ENCODE results near the gene HSD17B12. TPM values are rescaled to one million over a fixed set of nuclear protein-coding genes. Genes with fewer than 3 reads are reported as not detected.

HSD17B12 gene
- total and polyA plus RNA-seq, 2 of the 8 experiments (the other 6 are each of a cell fraction or from before 2014, with no cell fraction given), result 46.0 to 121 TPM

DNA sequence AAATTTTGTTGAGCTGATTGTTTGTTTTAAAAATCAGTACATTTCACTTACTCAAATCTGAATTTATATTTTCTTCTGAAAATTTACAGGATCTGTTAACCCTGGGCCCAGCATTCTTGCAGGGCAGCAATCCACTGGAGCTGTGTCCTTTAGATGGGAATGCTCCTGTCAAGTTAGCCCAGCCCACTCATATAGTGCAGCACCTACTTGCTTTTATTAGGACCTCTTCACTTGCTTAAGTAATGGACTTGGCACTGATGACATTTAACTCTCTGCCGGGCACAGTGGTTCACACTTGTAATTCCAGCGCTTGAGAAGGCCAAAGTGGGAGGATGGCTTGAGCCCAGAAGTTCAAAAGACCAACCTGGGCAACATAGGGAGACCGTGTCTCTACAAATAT is 89.6 kb downstream of the HSD17B12 start:
- Histone ChIP-seq H3K23ac (ENCODE audit: insufficient read length) (no peak overlapping the region), H3K4me1 (replicated peaks in 1 of 4; ENCODE audit: control insufficient read depth in 3 of 4, insufficient read depth in 4 of 4, low read length in 3 of 4) (no peaks in the 10 kb centered on the region), H3K36me3 (ENCODE audit: control insufficient read depth in 2 of 4, insufficient read depth in 4 of 4, low read length in 3 of 4) (peaks cover 0 to 22% (median 3%) of the 10 kb centered on the region in 4 experiments; a peak in 3 of 8 replicates), H3K56ac (replicated peaks; ENCODE audit: insufficient read length, low read depth, low read length) (no peak overlapping the region), H3K9me3 (ENCODE audit: insufficient read depth in 2 of 2, low read depth in 1 of 2, low read length in 1 of 2) (no peaks in the 10 kb centered on the region; a peak in 2 of 4 replicates), H3K79me2 (ENCODE audit: control insufficient read depth in 1 of 2, insufficient read depth in 2 of 2, low read length in 2 of 2) (no peaks in the 10 kb centered on the region; a peak in 2 of 4 replicates), H2BK15ac (ENCODE audit: low read length) (no peak overlapping the region), H2AFZ (ENCODE audit: low read length) (no peak overlapping the region), H4K8ac (ENCODE audit: extremely low read depth, insufficient read depth, low read length) (no peak overlapping the region), H3K4ac (replicated peaks; ENCODE audit: insufficient read length, low read depth, low read length) (no peak overlapping the region), H2BK5ac (ENCODE audit: low read depth, low read length) (no peak overlapping the region), H3K79me1 (ENCODE audit: low read depth, low read length) (no peaks in the 10 kb centered on the region), H3K4me3 (ENCODE audit: extremely low read depth in 1 of 4, insufficient read depth in 2 of 4, low read depth in 3 of 4, low read length in 4 of 4) (no peak overlapping the region), H2AK5ac (ENCODE audit: low read depth, low read length) (no peak overlapping the region), H3K14ac (ENCODE audit: insufficient read length) (no peak overlapping the region), H2BK120ac (replicated peaks; ENCODE audit: low read depth, low read length) (no peak overlapping the region), H2BK20ac (ENCODE audit: low read length) (no peak overlapping the region), H3K4me2 (ENCODE audit: insufficient read depth in 1 of 2, low read depth in 2 of 2, low read length in 2 of 2) (no peak overlapping the region), H3K27ac (ENCODE audit: low read depth, low read length) (no peak overlapping the region), H3K23me2 (ENCODE audit: low read depth, low read length) (no peaks in the 10 kb centered on the region), H2BK12ac (ENCODE audit: low read depth, low read length) (no peak overlapping the region), H4K91ac (replicated peaks; ENCODE audit: insufficient read length, low read length) (no peak overlapping the region), H3K9ac (replicated peaks in 1 of 4; ENCODE audit: extremely low read depth in 1 of 4, low read depth in 3 of 4, low read length in 3 of 4) (no peak overlapping the region), H3K18ac (ENCODE audit: extremely low read depth, low read length) (no peak overlapping the region), H4K20me1 (replicated peaks in 1 of 2; ENCODE audit: control insufficient read depth in 1 of 2, insufficient read depth in 2 of 2, low read length in 2 of 2) (no peaks in the 10 kb centered on the region), H3K27me3 (replicated peaks in 1 of 4; ENCODE audit: control insufficient read depth in 3 of 4, extremely low read depth in 1 of 4, insufficient read depth in 3 of 4, low read length in 3 of 4) (no peaks in the 10 kb centered on the region), H4K5ac (ENCODE audit: insufficient read length, low read depth, low read length) (no peak overlapping the region)
- CTCF ChIA-PET (ENCODE audit: partially characterized antibody), result interaction anchor here (1.3 kb wide), 1 partner anchor 14 kb away, joined by 3 read pairs; no protein-coding TSS in a partner anchor
- DNase-seq (ENCODE audit: low read depth in 1 of 2, low spot score in 2 of 2) (no peak), FAIRE-seq (no peak)
- 94% methylated on average over 3 of the region's 3 CpGs; no CpG with 5 or more reads in 1 of the 2 experiments for WGBS, 2 experiments (ENCODE audit: extremely low coverage in 1 of 2, insufficient coverage in 1 of 2, insufficient read length in 1 of 2, insufficient replicate concordance in 2 of 2, low coverage in 1 of 2, low lambda C conversion rate in 2 of 2, missing lambda C conversion rate in 1 of 2)
- POLR2A ChIA-PET (ENCODE audit: partially characterized antibody), result no interaction called here
- TF ChIP-seq GABPA (IDR thresholded peaks at IDR 0.05; ENCODE audit: borderline replicate concordance, insufficient read depth, low read length), result no peak

Data from H1 (cell line).